Fibroblast of lung (primary cell): ENCODE data around the gene KHSRP.

Source experiments
- CTCF ChIP-seq, 2 donors: IDR thresholded peaks in 1 of 2; conservative IDR thresholded peaks in 1 of 2; 1 replicate in 1 of 2; 2 replicates in 1 of 2; pipeline ENCODE4 v1.5.1; 2011 to 2012; ENCODE audit warnings: low read length in 2 of 2, control low read depth in 1 of 2, inconsistent platforms in 1 of 2, low read depth in 1 of 2, mild to moderate bottlenecking in 1 of 2
- EZH2 ChIP-seq: IDR thresholded peaks from 2 replicates; pipeline ENCODE4 v1.5.1; 2012; ENCODE audit warnings: low read length, control low read depth, mild to moderate bottlenecking; ENCODE audit errors: missing control alignments

GRCh38 chr19:6415591-6416190 lies 8.9 kb downstream of the KHSRP start:
- TF ChIP-seq CTCF (conservative IDR thresholded peaks at IDR 0.05 in 1 of 2, IDR thresholded peaks at IDR 0.05 in 1 of 2; ENCODE audit: low read depth in 1 of 2, low read length in 2 of 2) (no peak), EZH2 (no peak)
